Measurements from ENCODE around the gene POLD4. TPM values are rescaled to one million over a fixed set of nuclear protein-coding genes. Genes with fewer than 3 reads are reported as not detected.

The POLD4 gene
- total RNA-seq, 4 donors from 2014 or later: 65.7 to 87.3 (median 74.4) TPM

GRCh38 chr11:67356864-67357561 is 3.7 kb upstream of the POLD4 start:
- Histone ChIP-seq H3K9me3 (no peaks in the 10 kb centered on the region), H3K27ac (peak overlapping the region in 3 of 4 donors; percentile 93 to 99 (median 95)), H3K27me3 (no peaks in the 10 kb centered on the region), H3K4me3 (no peak overlapping the region), H3K36me3 (no peaks in the 10 kb centered on the region), H3K4me1 (peaks cover 7 to 68% (median 47%) of the 10 kb centered on the region in 3 donors)
- WGBS, 2 donors (ENCODE audit: low coverage in 1 of 2): 55% methylated on average over 2 of the region's 3 CpGs; no CpG with 5 or more reads in 1 of the 2 donors
- TF ChIP-seq POLR2A (IDR thresholded peaks at IDR 0.05) (no peak), POLR2AphosphoS5 (IDR thresholded peaks at IDR 0.05) (peak; percentile 46), CTCF (IDR thresholded peaks at IDR 0.05) (peak in 3 of 4 experiments; percentile 96 to 98 (median 97))
- no peak for ATAC-seq

- no peaks in the 10 kb centered on the region for H3K27me3 ChIP-seq
- no peaks in the 10 kb centered on the region for H3K9me3 ChIP-seq
- 20 to 38% methylated on average over 2 to 3 of the region's 4 CpGs for WGBS, 2 donors (ENCODE audit: low coverage in 1 of 2)
- TF ChIP-seq POLR2AphosphoS5 (IDR thresholded peaks at IDR 0.05): no peak
- no peak for TF ChIP-seq EP300 (IDR thresholded peaks at IDR 0.05)
- TF ChIP-seq POLR2A (IDR thresholded peaks at IDR 0.05): no peak
- TF ChIP-seq CTCF (IDR thresholded peaks at IDR 0.05): no peak
- H3K4me1 ChIP-seq: peaks cover 7 to 74% (median 53%) of the 10 kb centered on the region in 3 donors
- no peaks in the 10 kb centered on the region for H3K36me3 ChIP-seq
- peak overlapping the region; percentile 21 to 99 (median 94) for H3K27ac ChIP-seq
- no peak for ATAC-seq
- H3K4me3 ChIP-seq: no peak overlapping the region
Measured at GRCh38 chr11:67356387-67356863, 3.1 kb upstream of the POLD4 start.

GRCh38 chr11:67355794-67356386 is 2.5 kb upstream of the POLD4 start:
- TF ChIP-seq CTCF (IDR thresholded peaks at IDR 0.05) (no peak), EP300 (IDR thresholded peaks at IDR 0.05) (no peak), POLR2A (IDR thresholded peaks at IDR 0.05) (no peak), POLR2AphosphoS5 (IDR thresholded peaks at IDR 0.05) (no peak)
- peaks cover 7 to 79% (median 58%) of the 10 kb centered on the region in 3 donors for H3K4me1 ChIP-seq

GRCh38 chr11:67355023-67355793 is 1.9 kb upstream of the POLD4 start:
- no peaks in the 10 kb centered on the region for H3K9me3 ChIP-seq

More at GRCh38 chr11:67355794-67356386, 2.5 kb upstream of the POLD4 start:
- 77% methylated on average over 4 of the region's 4 CpGs; no CpG with 5 or more reads in 1 of the 2 donors for WGBS, 2 donors (ENCODE audit: low coverage in 1 of 2)
- no peak for ATAC-seq
- H3K27ac ChIP-seq: peak overlapping the region; percentile 87 to 99 (median 94)
- H3K36me3 ChIP-seq: no peaks in the 10 kb centered on the region
- H3K27me3 ChIP-seq: no peaks in the 10 kb centered on the region
- H3K9me3 ChIP-seq: no peaks in the 10 kb centered on the region
- H3K4me3 ChIP-seq: no peak overlapping the region

More at GRCh38 chr11:67355023-67355793, 1.9 kb upstream of the POLD4 start:
- Histone ChIP-seq H3K36me3 (no peaks in the 10 kb centered on the region), H3K27ac (peak overlapping the region; percentile 87 to 99 (median 94)), H3K27me3 (no peaks in the 10 kb centered on the region), H3K4me3 (no peak overlapping the region), H3K4me1 (peaks cover 7 to 84% (median 60%) of the 10 kb centered on the region in 3 donors)
- no peak for TF ChIP-seq POLR2A (IDR thresholded peaks at IDR 0.05)
- TF ChIP-seq CTCF (IDR thresholded peaks at IDR 0.05): no peak
- no peak for TF ChIP-seq POLR2AphosphoS5 (IDR thresholded peaks at IDR 0.05)
- no peak for TF ChIP-seq EP300 (IDR thresholded peaks at IDR 0.05)
- 70% methylated on average over 2 of the region's 11 CpGs; no CpG with 5 or more reads in 1 of the 2 donors for WGBS, 2 donors (ENCODE audit: low coverage in 1 of 2)
- ATAC-seq: no peak
